IgD-negative memory B cell (primary cell): Measurements from ENCODE around the gene GPR89B. TPM values are rescaled to one million over a fixed set of nuclear protein-coding genes. Genes with fewer than 3 reads are reported as not detected.
"Not testable (repeated sequence)": the region's sequence is repeated elsewhere in the genome, so short reads cannot be mapped to it uniquely, and the experiment has no call there.

Experiments used
- H3K27ac Mint-ChIP-seq, 3 donors: one replicate each; pipeline ENCODE4 v1.8.0; 2020 to 2022; ENCODE audit warnings: mild to moderate bottlenecking in 3 of 3, mixed read lengths in 3 of 3, moderate library complexity in 1 of 3
- H3K27me3 Mint-ChIP-seq: one replicate; pipeline ENCODE4 v1.8.0; 2021; ENCODE audit warnings: mixed read lengths
- H3K36me3 Mint-ChIP-seq: one replicate; pipeline ENCODE4 v1.8.0; 2020; ENCODE audit warnings: mild to moderate bottlenecking, mixed read lengths
- H3K4me1 Mint-ChIP-seq, 3 donors: one replicate each; pipeline ENCODE4 v1.8.0; 2020 to 2022; ENCODE audit warnings: mixed read lengths in 3 of 3, mild to moderate bottlenecking in 1 of 3
- H3K4me3 Mint-ChIP-seq, 4 donors: one replicate each; pipeline ENCODE4 v1.8.0; 2020 to 2022; ENCODE audit warnings: mild to moderate bottlenecking in 4 of 4, mixed read lengths in 4 of 4, moderate library complexity in 3 of 4
- H3K9me3 Mint-ChIP-seq, 3 donors: one replicate each; pipeline ENCODE4 v1.8.0; 2020 to 2021; ENCODE audit warnings: mixed read lengths in 3 of 3, mild to moderate bottlenecking in 1 of 3
- polyA plus RNA-seq: library from polyadenylated mRNA; unstranded; fragments of 300-500 nt; fragmentation: Illumina TruSeq; gene quantifications from one replicate; pipeline ENCODE4 v1.2.3, GENCODE V29; 2021

Gene GPR89B
- polyA plus RNA-seq, result 15.0 TPM

- peaks cover 10 to 21% (median 14%) of the 10 kb centered on the region in 3 donors for H3K4me1 Mint-ChIP-seq
- H3K36me3 Mint-ChIP-seq, H3K27me3 Mint-ChIP-seq, H3K9me3 Mint-ChIP-seq: not testable (repeated sequence)
- H3K4me3 Mint-ChIP-seq, result peak within 1 kb of the TSS; percentile 87 to 92 (median 90)
- H3K27ac Mint-ChIP-seq, result peak within 1 kb of the TSS in 2 of 3 donors; percentile 63 to 90
Observed at GRCh38 chr1:147928236-147929132, at the start of gene GPR89B. Gene GPR89B (plus strand): TSS chr1:147928420. CDS start chr1:147928537, 117 bp downstream.

- Mint-ChIP-seq H3K4me1 (no peaks in the 10 kb centered on the region), H3K36me3 (peaks cover 3% of the 10 kb centered on the region), H3K27ac (no peak overlapping the region), H3K4me3 (no peak overlapping the region), H3K9me3 (peaks cover 0 to 10% (median 6%) of the 10 kb centered on the region in 3 donors), H3K27me3 (peaks cover 9% of the 10 kb centered on the region)
Observed at GRCh38 chr1:147879911-147880310, 48.3 kb upstream of the GPR89B start.

GRCh38 chr1:147882535-147882934, 45.7 kb upstream of the GPR89B start:
- Mint-ChIP-seq H3K36me3 (peaks cover 4% of the 10 kb centered on the region), H3K27ac (no peak overlapping the region), H3K27me3 (peaks cover 2% of the 10 kb centered on the region), H3K9me3 (peaks cover 0 to 10% (median 6%) of the 10 kb centered on the region in 3 donors), H3K4me1 (no peaks in the 10 kb centered on the region), H3K4me3 (no peak overlapping the region)

GRCh38 chr1:147890177-147890790, 37.9 kb upstream of the GPR89B start:
- H3K4me3 Mint-ChIP-seq, result no peak overlapping the region
- H3K9me3 Mint-ChIP-seq, result no peaks in the 10 kb centered on the region
- H3K4me1 Mint-ChIP-seq, result peaks cover 0 to 4% (median 3%) of the 10 kb centered on the region in 3 donors
- peaks cover 5% of the 10 kb centered on the region for H3K27me3 Mint-ChIP-seq
- no peak overlapping the region for H3K27ac Mint-ChIP-seq
- peaks cover 1% of the 10 kb centered on the region for H3K36me3 Mint-ChIP-seq

GRCh38 chr1:147891088-147891487, 37.1 kb upstream of the GPR89B start:
- H3K27me3 Mint-ChIP-seq, result peaks cover 5% of the 10 kb centered on the region
- no peaks in the 10 kb centered on the region for H3K36me3 Mint-ChIP-seq
- H3K27ac Mint-ChIP-seq, result no peak overlapping the region

GRCh38 chr1:147892216-147892615, 36.0 kb upstream of the GPR89B start:
- Mint-ChIP-seq H3K36me3 (no peaks in the 10 kb centered on the region), H3K4me3 (no peak overlapping the region), H3K27ac (no peak overlapping the region), H3K9me3 (no peaks in the 10 kb centered on the region), H3K27me3 (peaks cover 5% of the 10 kb centered on the region), H3K4me1 (peaks cover 0 to 4% (median 3%) of the 10 kb centered on the region in 3 donors)

More at GRCh38 chr1:147891088-147891487, 37.1 kb upstream of the GPR89B start:
- Mint-ChIP-seq H3K4me3 (no peak overlapping the region), H3K9me3 (no peaks in the 10 kb centered on the region), H3K4me1 (peaks cover 0 to 4% (median 3%) of the 10 kb centered on the region in 3 donors)

- Mint-ChIP-seq H3K36me3 (no peaks in the 10 kb centered on the region), H3K27ac (no peak overlapping the region), H3K4me3 (no peak overlapping the region), H3K27me3 (peaks cover 5% of the 10 kb centered on the region), H3K9me3 (no peaks in the 10 kb centered on the region), H3K4me1 (peaks cover 0 to 4% (median 3%) of the 10 kb centered on the region in 3 donors)
Observed at GRCh38 chr1:147892731-147893214, 35.4 kb upstream of the GPR89B start.

GRCh38 chr1:147895123-147895522, 33.1 kb upstream of the GPR89B start:
- peak overlapping the region in 1 of 3 donors; percentile 22 for H3K27ac Mint-ChIP-seq
- peaks cover 0 to 4% (median 3%) of the 10 kb centered on the region in 3 donors for H3K4me1 Mint-ChIP-seq
- H3K9me3 Mint-ChIP-seq, result peaks cover 0 to 2% (median 0%) of the 10 kb centered on the region in 3 donors
- H3K36me3 Mint-ChIP-seq, result no peaks in the 10 kb centered on the region
- H3K27me3 Mint-ChIP-seq, result peaks cover 11% of the 10 kb centered on the region
- no peak overlapping the region for H3K4me3 Mint-ChIP-seq

- H3K27me3 Mint-ChIP-seq, result peaks cover 11% of the 10 kb centered on the region
- no peak overlapping the region for H3K4me3 Mint-ChIP-seq
- peaks cover 0 to 2% (median 0%) of the 10 kb centered on the region in 3 donors for H3K9me3 Mint-ChIP-seq
- H3K4me1 Mint-ChIP-seq, result peaks cover 0 to 4% (median 3%) of the 10 kb centered on the region in 3 donors
- no peaks in the 10 kb centered on the region for H3K36me3 Mint-ChIP-seq
- H3K27ac Mint-ChIP-seq, result no peak overlapping the region
Observed at GRCh38 chr1:147897029-147897752, 31.0 kb upstream of the GPR89B start.

GRCh38 chr1:147897789-147898188, 30.4 kb upstream of the GPR89B start:
- peaks cover 0 to 2% (median 0%) of the 10 kb centered on the region in 3 donors for H3K9me3 Mint-ChIP-seq
- peaks cover 0 to under 1% (median under 1%) of the 10 kb centered on the region in 3 donors for H3K4me1 Mint-ChIP-seq
- H3K27ac Mint-ChIP-seq, result no peak overlapping the region
- peaks cover 11% of the 10 kb centered on the region for H3K27me3 Mint-ChIP-seq
- no peaks in the 10 kb centered on the region for H3K36me3 Mint-ChIP-seq
- H3K4me3 Mint-ChIP-seq, result no peak overlapping the region

- no peak within 1 kb of the TSS for H3K27ac Mint-ChIP-seq
- no peaks in the 10 kb centered on the region for H3K36me3 Mint-ChIP-seq
- H3K9me3 Mint-ChIP-seq, result peaks cover 0 to 2% (median 0%) of the 10 kb centered on the region in 3 donors
- H3K27me3 Mint-ChIP-seq, result peaks cover 15% of the 10 kb centered on the region
- H3K4me3 Mint-ChIP-seq, result no peak within 1 kb of the TSS
- no peaks in the 10 kb centered on the region for H3K4me1 Mint-ChIP-seq
Observed at GRCh38 chr1:147902253-147902845, 25.9 kb upstream of the GPR89B start, which contains the start of gene GJA8. Gene GJA8 (plus strand): TSS chr1:147902795. CDS start chr1:147907956, 5,161 bp downstream.

GRCh38 chr1:147904726-147905125, 23.5 kb upstream of the GPR89B start:
- no peak overlapping the region for H3K27ac Mint-ChIP-seq
- H3K4me1 Mint-ChIP-seq, result no peaks in the 10 kb centered on the region
- no peak overlapping the region for H3K4me3 Mint-ChIP-seq
- peaks cover 0 to under 1% (median 0%) of the 10 kb centered on the region in 3 donors for H3K9me3 Mint-ChIP-seq
- peaks cover 9% of the 10 kb centered on the region for H3K27me3 Mint-ChIP-seq
- H3K36me3 Mint-ChIP-seq, result no peaks in the 10 kb centered on the region

GRCh38 chr1:147907786-147908509, 20.3 kb upstream of the GPR89B start:
- Mint-ChIP-seq H3K9me3 (no peaks in the 10 kb centered on the region), H3K27me3 (peaks cover 9% of the 10 kb centered on the region), H3K4me3 (no peak overlapping the region), H3K36me3 (no peaks in the 10 kb centered on the region), H3K27ac (peak overlapping the region in 1 of 3 donors; percentile 49), H3K4me1 (peaks cover 0 to 2% (median 0%) of the 10 kb centered on the region in 3 donors)

- Mint-ChIP-seq H3K4me3 (no peak overlapping the region), H3K36me3 (no peaks in the 10 kb centered on the region), H3K27ac (no peak overlapping the region), H3K4me1 (peaks cover 0 to 2% (median 0%) of the 10 kb centered on the region in 3 donors), H3K27me3 (peaks cover 5% of the 10 kb centered on the region), H3K9me3 (no peaks in the 10 kb centered on the region)
Observed at GRCh38 chr1:147912553-147912952, 15.7 kb upstream of the GPR89B start.
